GM23248 (cell line): ENCODE measurements around the gene PHF12.

ENCODE experiments used
- EZH2 ChIP-seq: fragments of 200-600 bp; sonication (generic); IDR thresholded peaks from 2 replicates; pipeline ENCODE4 v1.6.1; 2018; ENCODE audit warnings: antibody characterized with exemption, mild to moderate bottlenecking; ENCODE audit not compliant: insufficient read depth, poor library complexity, severe bottlenecking
- EZH2phosphoT487 ChIP-seq: fragments of 200-600 bp; sonication (generic); IDR thresholded peaks from 2 replicates; pipeline ENCODE4 v1.6.1; 2018; ENCODE audit warnings: antibody characterized with exemption, moderate library complexity, mild to moderate bottlenecking, low read depth; ENCODE audit not compliant: insufficient read depth

DNA sequence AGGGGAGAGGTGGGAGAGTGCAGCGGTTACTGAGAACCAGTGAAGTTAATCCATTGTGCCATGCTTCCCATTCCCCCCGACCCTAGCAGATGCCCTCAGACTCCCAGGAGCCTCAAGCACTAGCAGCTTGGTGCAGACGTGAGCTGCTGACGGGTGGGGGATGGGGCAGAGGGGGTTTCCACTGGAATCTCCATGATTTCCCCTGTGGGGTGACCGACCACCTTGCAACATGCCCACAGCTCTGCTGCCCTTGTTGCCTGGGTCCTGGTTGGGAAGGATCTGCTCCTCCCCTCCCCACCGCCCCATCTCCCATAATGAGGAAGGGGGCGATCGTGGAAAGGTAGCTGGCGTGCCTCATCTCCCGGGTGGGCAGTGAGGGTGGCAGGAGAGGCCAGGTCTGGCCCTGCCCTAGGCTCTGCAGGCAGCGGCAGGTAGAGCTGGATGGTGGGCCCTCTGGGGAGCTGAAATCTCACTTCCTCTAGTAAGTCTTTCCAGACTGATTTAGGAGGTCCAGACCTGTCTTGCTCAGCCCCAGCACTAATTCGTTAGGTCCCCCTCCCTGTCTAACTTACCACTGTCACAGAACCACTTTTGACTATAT is 63.3 kb downstream of the PHF12 start:
- TF ChIP-seq EZH2 (no peak), EZH2phosphoT487 (no peak)
